Measurements from ENCODE around the gene TNFSF18.
"Not testable (repeated sequence)": the region's sequence is repeated elsewhere in the genome, so short reads cannot be mapped to it uniquely, and the experiment has no call there.

TNFSF18 gene

DNA sequence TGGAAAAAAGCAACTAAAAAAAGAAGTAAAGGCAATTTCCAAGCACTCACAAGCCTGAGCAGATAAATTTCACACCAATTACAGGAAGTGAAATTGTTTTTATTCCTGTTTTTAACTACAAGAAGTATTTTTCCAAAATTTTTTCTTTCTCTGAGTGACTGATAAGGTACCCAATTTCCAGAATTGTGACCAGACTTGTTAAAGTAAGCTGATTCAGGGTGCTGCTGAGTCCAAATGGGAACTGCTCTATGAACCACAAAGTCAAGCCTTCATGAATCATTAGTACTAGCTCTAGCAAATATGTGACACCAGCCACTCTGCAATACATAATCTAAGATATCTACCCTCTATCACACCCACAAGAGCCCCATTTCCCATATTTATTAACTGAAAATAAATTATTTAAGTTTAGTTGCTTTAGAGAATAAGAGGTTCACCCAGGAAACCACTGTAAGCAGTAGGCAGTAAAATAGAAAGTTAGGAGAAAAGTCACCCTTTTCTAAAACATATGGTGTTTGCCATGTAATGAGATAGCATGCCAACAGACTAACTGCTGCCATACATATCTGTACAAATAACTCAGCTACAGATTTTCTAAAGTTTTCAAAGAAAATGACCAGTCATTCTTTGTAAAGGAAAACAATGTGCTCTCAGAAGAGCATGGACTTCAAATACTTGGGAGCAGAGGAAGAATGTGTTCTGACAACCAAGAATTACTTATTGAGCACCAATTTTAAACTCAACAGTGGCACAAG, 43.1 kb upstream of the TNFSF18 start:
- TF ChIP-seq, protein P1, sequence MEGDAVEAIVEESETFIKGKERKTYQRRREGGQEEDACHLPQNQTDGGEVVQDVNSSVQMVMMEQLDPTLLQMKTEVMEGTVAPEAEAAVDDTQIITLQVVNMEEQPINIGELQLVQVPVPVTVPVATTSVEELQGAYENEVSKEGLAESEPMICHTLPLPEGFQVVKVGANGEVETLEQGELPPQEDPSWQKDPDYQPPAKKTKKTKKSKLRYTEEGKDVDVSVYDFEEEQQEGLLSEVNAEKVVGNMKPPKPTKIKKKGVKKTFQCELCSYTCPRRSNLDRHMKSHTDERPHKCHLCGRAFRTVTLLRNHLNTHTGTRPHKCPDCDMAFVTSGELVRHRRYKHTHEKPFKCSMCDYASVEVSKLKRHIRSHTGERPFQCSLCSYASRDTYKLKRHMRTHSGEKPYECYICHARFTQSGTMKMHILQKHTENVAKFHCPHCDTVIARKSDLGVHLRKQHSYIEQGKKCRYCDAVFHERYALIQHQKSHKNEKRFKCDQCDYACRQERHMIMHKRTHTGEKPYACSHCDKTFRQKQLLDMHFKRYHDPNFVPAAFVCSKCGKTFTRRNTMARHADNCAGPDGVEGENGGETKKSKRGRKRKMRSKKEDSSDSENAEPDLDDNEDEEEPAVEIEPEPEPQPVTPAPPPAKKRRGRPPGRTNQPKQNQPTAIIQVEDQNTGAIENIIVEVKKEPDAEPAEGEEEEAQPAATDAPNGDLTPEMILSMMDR (IDR thresholded peaks at IDR 0.05; ENCODE audit: extremely low read depth, insufficient read depth, missing control alignments) = no peak
- in situ Hi-C loops (cut with MboI; ENCODE audit: low pct_unique_long_range_greater_than_20kb, low sequenced_read_pairs, unreplicated experiment) = no loop called here
- no peak for DNase-seq (ENCODE audit: low spot score)

DNA sequence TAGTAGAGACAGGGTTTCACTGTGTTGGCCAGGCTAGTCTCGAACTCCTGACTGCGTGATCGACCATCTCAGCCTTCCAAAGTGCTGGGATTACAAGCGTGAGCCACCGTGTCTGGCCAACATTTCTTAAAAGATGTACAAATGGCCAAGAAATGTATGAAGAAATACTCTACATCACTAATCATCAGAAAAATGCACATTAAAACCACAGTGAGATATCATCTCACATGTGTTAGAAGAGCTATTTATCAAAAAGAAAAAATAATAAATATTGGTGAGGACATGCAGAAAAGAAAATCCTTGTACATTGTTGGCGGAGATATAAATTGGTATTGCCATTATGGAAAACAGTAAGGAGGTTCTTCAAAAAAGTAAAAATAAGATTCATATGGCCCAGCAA, 33.6 kb upstream of the TNFSF18 start:
- TF ChIP-seq, protein P1 (IDR thresholded peaks at IDR 0.05; ENCODE audit: extremely low read depth, insufficient read depth, missing control alignments) = no peak
- DNase-seq (ENCODE audit: low spot score) = no peak
- in situ Hi-C loops (cut with MboI; ENCODE audit: low pct_unique_long_range_greater_than_20kb, low sequenced_read_pairs, unreplicated experiment) = no loop called here

GRCh38 chr1:173082913-173083312, 32.2 kb upstream of the TNFSF18 start:
- DNase-seq (ENCODE audit: low spot score) = no peak
- in situ Hi-C loops (cut with MboI; ENCODE audit: low pct_unique_long_range_greater_than_20kb, low sequenced_read_pairs, unreplicated experiment) = no loop called here
- TF ChIP-seq, protein P1 (IDR thresholded peaks at IDR 0.05; ENCODE audit: extremely low read depth, insufficient read depth, missing control alignments) = no peak

DNA sequence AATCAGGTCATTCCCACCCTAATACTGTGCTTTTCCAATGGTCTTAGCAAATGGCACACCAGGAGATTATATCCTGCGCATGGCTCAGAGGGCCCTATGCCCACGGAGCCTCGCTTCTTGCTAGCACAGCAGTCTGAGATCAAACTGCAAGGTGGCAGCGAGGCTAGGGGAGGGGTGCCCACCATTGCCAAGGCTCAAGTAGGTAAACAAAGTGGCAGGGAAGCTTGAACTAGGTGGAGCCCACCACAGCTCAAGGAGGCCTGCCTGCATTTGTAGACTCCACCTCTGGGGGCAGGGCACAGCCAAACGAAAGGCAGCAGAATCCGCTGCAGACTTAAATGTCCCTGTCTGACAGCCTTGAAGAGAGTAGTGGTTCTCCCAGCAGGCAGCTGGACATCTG, 23.5 kb upstream of the TNFSF18 start:
- DNase-seq (ENCODE audit: low spot score); in situ Hi-C loops (cut with MboI; ENCODE audit: low pct_unique_long_range_greater_than_20kb, low sequenced_read_pairs, unreplicated experiment): not testable (repeated sequence)

DNA sequence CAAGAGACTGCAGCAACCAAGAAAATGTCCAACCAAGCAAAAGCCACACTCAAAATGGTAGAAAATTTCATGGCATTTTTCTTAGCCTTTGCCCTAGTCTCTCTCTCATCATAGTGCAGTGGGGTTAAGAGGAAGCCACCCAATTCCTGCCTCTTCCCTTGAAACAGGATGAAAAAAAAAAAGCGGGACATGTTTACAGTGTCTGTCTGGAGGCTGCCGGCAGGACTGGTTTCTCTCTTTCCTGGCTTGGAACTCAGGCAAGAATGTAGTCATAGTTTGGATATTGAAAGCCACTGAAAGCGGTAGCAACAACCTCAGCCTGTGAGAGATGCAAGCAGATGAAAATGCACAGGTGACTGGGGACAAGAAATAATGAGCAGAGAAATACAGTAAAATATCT, 13.3 kb upstream of the TNFSF18 start:
- TF ChIP-seq, protein P1 (IDR thresholded peaks at IDR 0.05; ENCODE audit: extremely low read depth, insufficient read depth, missing control alignments) = no peak
- in situ Hi-C loops (cut with MboI; ENCODE audit: low pct_unique_long_range_greater_than_20kb, low sequenced_read_pairs, unreplicated experiment) = no loop called here
- no peak for DNase-seq (ENCODE audit: low spot score)

GRCh38 chr1:173063171-173063570, 12.4 kb upstream of the TNFSF18 start:
- DNase-seq (ENCODE audit: low spot score) = no peak
- TF ChIP-seq, protein P1 (IDR thresholded peaks at IDR 0.05; ENCODE audit: extremely low read depth, insufficient read depth, missing control alignments) = no peak
- in situ Hi-C loops (cut with MboI; ENCODE audit: low pct_unique_long_range_greater_than_20kb, low sequenced_read_pairs, unreplicated experiment) = no loop called here

- no peak for DNase-seq (ENCODE audit: low spot score)
- in situ Hi-C loops (cut with MboI; ENCODE audit: low pct_unique_long_range_greater_than_20kb, low sequenced_read_pairs, unreplicated experiment) = no loop called here
- TF ChIP-seq, protein P1 (IDR thresholded peaks at IDR 0.05; ENCODE audit: extremely low read depth, insufficient read depth, missing control alignments) = no peak
Observed at GRCh38 chr1:173062150-173062938, 11.6 kb upstream of the TNFSF18 start.

Data from GM13977 (cell line).